Retinal pigment epithelial cell (primary cell): ENCODE data around the gene PLCD3.

ENCODE experiments used
- DNase-seq: peaks from one replicate; pipeline ENCODE4 v3.0.0-alpha.2; 2010; ENCODE audit warnings: low read depth
- H3K4me3 ChIP-seq: 2 replicates; pipeline ENCODE4 v1.5.1; 2011; ENCODE audit warnings: mild to moderate bottlenecking, low read length, control low read depth, moderate library complexity
- TF ChIP-seq, protein P1 (sequence below): conservative IDR thresholded peaks from 2 replicates; pipeline ENCODE4 v1.5.1; 2011; ENCODE audit warnings: low read depth, low read length, control low read depth, inconsistent platforms

PLCD3 gene

DNA sequence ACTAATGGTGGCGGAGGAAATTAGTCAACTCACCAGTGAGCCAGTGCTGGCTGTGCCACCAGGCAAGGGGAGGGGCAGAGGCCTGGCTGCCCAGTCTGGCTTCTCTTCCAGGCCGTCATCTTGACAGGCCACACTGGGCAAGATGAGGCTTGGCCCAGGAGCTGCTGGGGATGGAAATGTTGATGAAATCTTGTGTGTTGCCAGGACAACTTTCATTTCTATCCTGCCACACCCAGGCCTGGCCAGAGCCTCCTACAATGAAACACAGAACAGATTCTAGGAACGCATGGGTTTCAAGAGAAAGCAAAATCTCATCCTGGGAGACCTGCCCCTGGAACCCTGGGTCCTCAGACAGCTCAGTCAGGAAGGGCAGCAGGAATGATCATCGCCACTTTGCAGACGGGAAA lies 38.6 kb upstream of the PLCD3 start:
- TF ChIP-seq, protein P1, sequence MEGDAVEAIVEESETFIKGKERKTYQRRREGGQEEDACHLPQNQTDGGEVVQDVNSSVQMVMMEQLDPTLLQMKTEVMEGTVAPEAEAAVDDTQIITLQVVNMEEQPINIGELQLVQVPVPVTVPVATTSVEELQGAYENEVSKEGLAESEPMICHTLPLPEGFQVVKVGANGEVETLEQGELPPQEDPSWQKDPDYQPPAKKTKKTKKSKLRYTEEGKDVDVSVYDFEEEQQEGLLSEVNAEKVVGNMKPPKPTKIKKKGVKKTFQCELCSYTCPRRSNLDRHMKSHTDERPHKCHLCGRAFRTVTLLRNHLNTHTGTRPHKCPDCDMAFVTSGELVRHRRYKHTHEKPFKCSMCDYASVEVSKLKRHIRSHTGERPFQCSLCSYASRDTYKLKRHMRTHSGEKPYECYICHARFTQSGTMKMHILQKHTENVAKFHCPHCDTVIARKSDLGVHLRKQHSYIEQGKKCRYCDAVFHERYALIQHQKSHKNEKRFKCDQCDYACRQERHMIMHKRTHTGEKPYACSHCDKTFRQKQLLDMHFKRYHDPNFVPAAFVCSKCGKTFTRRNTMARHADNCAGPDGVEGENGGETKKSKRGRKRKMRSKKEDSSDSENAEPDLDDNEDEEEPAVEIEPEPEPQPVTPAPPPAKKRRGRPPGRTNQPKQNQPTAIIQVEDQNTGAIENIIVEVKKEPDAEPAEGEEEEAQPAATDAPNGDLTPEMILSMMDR, result no peak
- DNase-seq, result no peak
- H3K4me3 ChIP-seq, result peak overlapping the region; percentile 23

DNA sequence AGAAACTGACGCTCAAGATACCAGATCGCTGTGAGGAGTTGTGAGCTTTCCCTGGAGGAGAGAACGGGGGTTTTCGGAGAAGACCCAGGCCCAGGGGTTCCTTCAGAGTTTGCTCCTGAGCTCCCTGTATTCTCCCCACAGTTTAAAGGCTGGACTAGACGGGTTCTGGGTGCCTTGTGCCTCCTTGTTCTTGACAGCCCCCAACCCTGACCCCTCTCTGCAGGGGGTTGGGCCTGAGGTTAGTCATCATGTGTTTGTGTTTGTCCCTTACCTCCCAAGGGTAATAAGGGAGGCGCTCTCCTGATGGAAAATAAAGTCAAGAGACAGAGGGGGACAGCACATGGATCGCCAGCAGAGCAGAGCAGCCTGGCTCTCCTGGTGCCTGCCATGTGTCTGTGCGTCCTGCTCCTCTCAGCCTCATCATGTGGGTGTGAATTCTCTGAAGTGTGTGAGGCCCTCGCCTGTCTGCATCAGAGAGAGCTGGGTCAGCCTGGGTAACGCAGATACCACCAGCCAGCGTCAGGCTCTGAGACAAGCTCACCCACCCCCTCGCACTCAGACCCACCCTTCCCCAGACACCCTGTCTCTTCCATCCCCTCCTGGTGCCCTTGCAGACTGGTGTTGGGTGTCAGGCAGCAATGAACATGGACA lies 38.1 kb upstream of the PLCD3 start:
- no peak overlapping the region for H3K4me3 ChIP-seq
- DNase-seq, result no peak
- TF ChIP-seq, protein P1, result no peak

DNA sequence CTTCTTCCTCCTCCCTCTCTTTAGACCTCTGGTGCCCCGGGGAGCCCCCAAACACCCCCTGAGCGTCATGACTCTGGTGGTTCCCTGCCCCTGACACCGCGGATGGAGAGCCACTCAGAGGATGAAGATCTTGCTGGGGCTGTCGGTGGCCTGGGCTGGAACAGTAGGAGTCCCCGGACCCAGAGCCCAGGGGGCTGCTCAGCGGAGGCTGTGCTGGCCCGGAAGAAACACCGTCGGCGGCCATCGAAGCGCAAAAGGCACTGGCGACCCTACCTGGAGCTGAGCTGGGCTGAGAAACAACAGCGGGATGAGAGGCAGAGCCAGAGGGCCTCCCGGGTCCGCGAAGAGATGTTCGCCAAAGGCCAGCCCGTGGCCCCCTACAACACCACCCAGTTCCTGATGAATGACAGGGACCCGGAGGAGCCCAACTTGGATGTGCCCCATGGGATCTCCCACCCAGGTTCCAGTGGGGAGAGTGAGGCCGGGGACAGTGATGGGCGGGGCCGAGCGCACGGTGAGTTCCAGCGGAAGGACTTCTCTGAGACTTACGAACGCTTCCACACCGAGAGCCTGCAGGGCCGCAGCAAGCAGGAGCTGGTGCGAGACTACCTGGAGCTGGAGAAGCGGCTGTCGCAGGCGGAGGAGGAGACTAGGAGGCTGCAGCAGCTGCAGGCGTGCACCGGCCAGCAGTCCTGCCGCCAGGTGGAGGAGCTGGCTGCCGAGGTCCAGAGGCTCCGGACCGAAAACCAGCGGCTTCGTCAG lies 36.9 kb upstream of the PLCD3 start:
- no peak overlapping the region for H3K4me3 ChIP-seq
- DNase-seq, result no peak
- TF ChIP-seq, protein P1, result no peak

DNA sequence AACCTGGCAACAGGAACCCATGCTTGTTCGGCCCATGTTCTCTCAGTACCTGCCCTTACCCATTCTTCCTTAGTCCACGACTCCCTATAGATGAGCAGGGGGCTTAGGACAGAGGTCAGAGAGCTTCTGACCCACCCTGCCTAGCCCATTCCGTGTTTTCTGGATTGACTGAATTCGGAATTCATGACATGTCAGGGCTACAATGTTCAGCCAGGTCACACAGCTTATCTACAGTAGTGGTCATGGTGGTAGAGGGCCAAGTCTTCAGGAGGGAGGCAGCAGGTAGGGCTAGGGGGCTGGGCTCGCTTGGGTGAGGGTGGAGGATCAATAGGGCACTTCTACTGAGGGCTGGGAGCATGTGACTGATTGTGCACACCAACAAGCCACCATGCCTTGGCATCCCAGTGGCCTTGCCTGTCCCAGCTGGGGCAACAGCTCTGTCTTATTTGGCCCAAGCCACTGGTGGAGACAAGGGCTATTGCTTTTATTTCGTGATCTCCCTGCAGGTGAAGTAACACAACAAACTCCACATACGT lies 32.5 kb upstream of the PLCD3 start:
- TF ChIP-seq, protein P1, result no peak
- DNase-seq, result no peak
- H3K4me3 ChIP-seq, result no peak overlapping the region

DNA sequence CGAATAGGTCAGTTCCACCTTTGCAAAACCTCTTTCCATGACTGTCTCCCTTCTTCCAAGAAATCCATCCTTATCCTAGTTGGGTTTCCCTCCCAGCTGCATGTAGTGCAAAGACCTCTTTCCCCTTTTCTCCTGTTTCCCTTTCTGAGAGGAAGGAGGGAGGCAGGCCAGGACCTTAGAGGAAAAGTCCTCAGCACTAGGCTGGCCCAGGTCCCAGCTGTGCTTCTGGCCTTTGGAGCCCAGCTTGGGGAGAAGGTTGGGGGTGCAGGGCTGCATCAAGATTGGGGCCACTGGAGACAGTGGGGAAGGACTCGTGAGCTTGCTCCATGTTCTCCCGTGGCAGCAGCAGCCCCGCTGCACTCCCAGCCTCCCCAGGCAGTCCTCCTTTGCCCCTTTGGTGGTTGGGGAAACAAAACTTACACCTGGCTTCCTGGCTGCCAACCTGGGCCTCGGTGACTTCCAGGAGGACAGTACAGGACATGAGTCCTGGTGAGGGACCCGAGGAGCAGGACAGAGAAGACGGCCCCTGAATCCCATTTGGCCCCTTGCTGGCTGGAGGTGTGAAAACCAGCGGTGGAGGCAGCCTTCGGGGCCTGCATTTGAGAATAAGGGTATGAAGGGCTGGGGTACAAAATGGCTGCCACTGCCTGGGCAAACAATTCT lies 29.8 kb upstream of the PLCD3 start:
- DNase-seq, result no peak
- TF ChIP-seq, protein P1, result no peak
- H3K4me3 ChIP-seq, result peak overlapping the region; percentile 42

DNA sequence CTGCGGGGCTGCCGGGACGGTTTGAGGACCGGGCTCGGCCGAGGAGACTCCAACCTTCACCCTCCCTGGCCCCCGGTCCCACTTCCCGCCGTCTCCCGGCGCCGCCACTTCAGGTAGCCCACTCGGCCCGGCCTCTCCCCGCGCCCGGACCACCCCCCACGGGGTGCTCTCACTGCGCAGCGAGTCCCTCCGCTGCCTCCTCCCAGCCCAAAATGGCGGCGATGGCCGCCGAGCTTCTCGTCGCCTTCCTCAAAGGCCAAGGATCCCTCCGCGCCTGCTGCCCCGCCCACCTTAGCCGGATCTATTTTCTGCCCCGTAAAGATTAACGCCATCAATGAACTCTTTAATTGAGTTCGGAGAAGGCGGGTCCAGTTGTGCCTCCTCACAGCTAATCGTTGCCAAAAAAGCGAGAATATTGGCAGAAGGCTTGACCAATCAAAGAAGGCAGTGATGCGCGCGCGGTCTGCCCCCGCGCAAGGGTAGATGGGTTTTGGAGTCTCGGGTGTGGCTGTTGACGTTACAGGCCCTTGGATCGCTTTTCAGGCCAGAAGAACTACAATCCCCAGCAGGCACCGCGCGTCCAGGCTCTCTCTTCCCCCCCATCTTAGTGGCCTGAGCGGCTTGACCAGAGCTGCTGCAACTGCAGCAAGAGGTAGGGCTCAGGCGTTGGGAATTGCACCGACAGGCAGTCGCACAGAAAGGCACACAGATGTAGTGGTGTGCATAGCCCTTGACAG lies 29.1 kb upstream of the PLCD3 start, which contains the start of gene HEXIM2:
TSS of gene HEXIM2 (plus strand) at position 588 of the 737 bp plus-strand sequence. CDS start 919 bp downstream, outside the sequence.
- TF ChIP-seq, protein P1, result no peak
- H3K4me3 ChIP-seq, result peak within 1 kb of the TSS; percentile 96
- DNase-seq, result peak; percentile 100
